Thoracic aorta (tissue), 2 donors: Measurements from ENCODE around the gene DUSP7. TPM values are rescaled to one million over a fixed set of nuclear protein-coding genes. Genes with fewer than 3 reads are reported as not detected.
A peak's percentile ranks its signal among the peaks of the same experiment; 100 is the strongest.

ENCODE experiments used
- ATAC-seq: fragments of 150-250 bp; one replicate; pipeline ENCODE4 v1.8.0; 2017; ENCODE audit warnings: low read depth; ENCODE audit not compliant: insufficient number of reproducible peaks, low FRiP score
- DNase-seq: peaks from one replicate; pipeline ENCODE4 v3.0.0-alpha.2; 2020; ENCODE audit warnings: low spot score
- H3K27ac ChIP-seq, 2 donors: fragments of 200-600 bp; sonication (generic); 1 replicate in 1 of 2; 2 replicates in 1 of 2; pipeline ENCODE4 v1.5.1; 2016; ENCODE audit warnings: mild to moderate bottlenecking in 2 of 2, moderate library complexity in 2 of 2
- H3K27me3 ChIP-seq: fragments of 200-600 bp; sonication (generic); replicated peaks from 2 replicates; pipeline ENCODE4 v1.6.0; 2016; ENCODE audit warnings: mild to moderate bottlenecking; ENCODE audit not compliant: insufficient read depth
- H3K36me3 ChIP-seq: fragments of 200-600 bp; sonication (generic); one replicate; pipeline ENCODE4 v1.5.1; 2016
- H3K4me1 ChIP-seq, 2 donors: fragments of 200-600 bp; sonication (generic); 1 replicate in 1 of 2; 2 replicates in 1 of 2; pipeline versions ENCODE4 v1.5.1 to v1.6.0; 2016; ENCODE audit warnings: low read depth in 2 of 2, mild to moderate bottlenecking in 1 of 2; ENCODE audit not compliant: control insufficient read depth in 1 of 2
- H3K4me3 ChIP-seq: fragments of 200-600 bp; sonication (generic); 2 replicates; pipeline ENCODE4 v1.5.1; 2016; ENCODE audit warnings: mild to moderate bottlenecking
- H3K9me3 ChIP-seq: fragments of 200-600 bp; sonication (generic); 2 replicates; pipeline ENCODE4 v1.5.1; 2016
- total RNA-seq, 2 donors: library from RNA; depleted of rRNA; stranded (reverse); fragments of >200 nt; gene quantifications; one replicate each; pipeline versions ENCODE4 v1.1.0 to v1.2.3, GENCODE V29; 2016
- TF ChIP-seq, protein P1 (sequence below): fragments of 200-600 bp; sonication (generic); IDR thresholded peaks from one replicate; pipeline ENCODE4 v1.5.1; 2019; ENCODE audit warnings: antibody characterized with exemption

The DUSP7 gene
- total RNA-seq, 2 donors from 2014 or later, result 41.1 to 42.2 TPM

DNA sequence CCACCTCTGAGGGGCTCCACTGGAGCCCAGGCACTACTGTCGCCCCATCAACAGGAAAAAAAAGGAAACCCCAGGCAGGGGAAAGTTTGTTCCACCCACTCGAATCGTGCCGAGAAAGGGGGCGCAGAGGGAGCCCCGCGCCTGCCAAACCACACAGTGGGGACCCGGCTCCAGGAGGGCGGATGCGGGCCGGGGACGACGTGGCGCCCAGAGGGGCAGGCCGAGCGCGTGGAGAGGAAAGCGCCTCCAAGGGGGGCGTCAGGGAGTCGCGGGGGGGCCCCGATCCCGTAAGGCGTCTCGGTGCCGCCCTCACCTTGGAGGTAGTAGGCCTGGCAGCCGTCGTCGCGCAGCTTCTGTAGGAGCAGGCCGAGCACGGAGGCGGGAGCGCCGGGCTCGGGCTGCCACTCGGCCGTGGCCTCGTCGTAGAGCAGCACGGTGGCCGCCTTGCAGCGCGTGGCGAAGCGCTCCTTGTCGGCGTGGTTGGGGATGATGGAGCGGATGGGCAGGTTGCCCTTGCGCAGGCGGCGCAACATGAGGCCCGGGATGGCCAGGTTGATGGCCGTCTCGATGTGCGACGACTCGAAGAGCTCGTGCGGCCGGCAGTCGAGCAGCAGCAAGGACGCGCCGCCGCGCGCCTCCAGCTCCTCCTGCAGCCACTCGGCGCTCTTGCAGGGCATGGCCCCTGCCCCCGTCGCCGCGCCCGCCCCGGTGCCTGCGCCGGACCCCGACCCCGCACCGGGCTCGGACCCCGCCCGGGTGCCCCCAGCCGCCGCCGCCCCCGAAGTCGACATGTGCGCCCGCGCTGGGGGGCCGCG is 627 bp downstream of the DUSP7 start:
- Histone ChIP-seq H3K4me3 (peak overlapping the region; percentile 97), H3K27me3 (no peaks in the 10 kb centered on the region), H3K4me1 (peaks cover 34 to 50% of the 10 kb centered on the region in 2 donors), H3K9me3 (no peaks in the 10 kb centered on the region), H3K27ac (peak overlapping the region; percentile 82 to 97), H3K36me3 (peaks cover 25% of the 10 kb centered on the region)
- TF ChIP-seq, protein P1, sequence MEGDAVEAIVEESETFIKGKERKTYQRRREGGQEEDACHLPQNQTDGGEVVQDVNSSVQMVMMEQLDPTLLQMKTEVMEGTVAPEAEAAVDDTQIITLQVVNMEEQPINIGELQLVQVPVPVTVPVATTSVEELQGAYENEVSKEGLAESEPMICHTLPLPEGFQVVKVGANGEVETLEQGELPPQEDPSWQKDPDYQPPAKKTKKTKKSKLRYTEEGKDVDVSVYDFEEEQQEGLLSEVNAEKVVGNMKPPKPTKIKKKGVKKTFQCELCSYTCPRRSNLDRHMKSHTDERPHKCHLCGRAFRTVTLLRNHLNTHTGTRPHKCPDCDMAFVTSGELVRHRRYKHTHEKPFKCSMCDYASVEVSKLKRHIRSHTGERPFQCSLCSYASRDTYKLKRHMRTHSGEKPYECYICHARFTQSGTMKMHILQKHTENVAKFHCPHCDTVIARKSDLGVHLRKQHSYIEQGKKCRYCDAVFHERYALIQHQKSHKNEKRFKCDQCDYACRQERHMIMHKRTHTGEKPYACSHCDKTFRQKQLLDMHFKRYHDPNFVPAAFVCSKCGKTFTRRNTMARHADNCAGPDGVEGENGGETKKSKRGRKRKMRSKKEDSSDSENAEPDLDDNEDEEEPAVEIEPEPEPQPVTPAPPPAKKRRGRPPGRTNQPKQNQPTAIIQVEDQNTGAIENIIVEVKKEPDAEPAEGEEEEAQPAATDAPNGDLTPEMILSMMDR, result no peak
- no peak for DNase-seq
- ATAC-seq, result no peak

DNA sequence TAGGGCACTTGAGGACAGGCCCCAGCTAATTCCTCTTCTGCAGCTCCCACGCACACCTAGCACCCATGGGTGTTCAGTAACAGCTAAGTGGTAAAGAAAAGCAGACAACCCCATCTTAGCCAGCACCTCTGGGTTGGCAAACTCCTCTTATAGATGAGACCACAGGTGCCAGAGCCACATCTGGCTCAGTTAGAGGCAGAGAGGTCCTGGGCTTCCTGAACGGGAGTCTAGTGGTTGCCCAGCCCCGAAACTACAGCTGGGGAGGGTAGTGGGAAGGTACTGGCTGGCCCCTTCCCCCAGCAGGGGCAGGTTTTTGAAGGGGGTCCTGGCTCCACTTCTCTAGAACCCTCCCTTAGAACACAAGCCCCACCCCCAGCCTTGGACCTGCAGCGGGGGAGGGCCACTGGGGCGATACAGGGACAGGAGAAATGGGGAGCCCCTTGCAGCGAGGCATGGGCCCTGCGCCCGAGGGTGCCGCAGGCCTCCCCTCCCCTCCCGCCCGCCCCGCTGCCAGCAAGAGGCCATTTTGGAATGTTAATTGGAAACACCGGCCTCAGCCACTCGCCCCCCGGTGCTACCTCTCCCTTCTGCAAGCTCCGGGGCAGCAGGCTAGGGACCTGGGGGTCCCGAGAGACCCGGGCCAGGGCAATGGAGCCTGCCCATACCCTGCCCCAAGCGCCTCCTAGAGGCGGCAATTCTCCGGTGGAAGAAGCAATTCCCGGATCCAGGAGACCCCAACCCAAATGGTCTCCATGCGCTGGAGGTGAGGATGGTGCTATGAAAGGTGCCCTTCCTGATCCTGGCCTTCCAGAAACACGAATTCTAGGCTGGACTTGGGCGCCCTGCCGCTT is 1.5 kb downstream of the DUSP7 start:
- Histone ChIP-seq H3K36me3 (peaks cover 33% of the 10 kb centered on the region), H3K4me3 (peak overlapping the region; percentile 97), H3K27me3 (no peaks in the 10 kb centered on the region), H3K9me3 (no peaks in the 10 kb centered on the region), H3K27ac (peak overlapping the region; percentile 82 to 97), H3K4me1 (peaks cover 37 to 58% of the 10 kb centered on the region in 2 donors)
- DNase-seq, result no peak
- no peak for ATAC-seq
- TF ChIP-seq, protein P1, result peak; percentile 5

DNA sequence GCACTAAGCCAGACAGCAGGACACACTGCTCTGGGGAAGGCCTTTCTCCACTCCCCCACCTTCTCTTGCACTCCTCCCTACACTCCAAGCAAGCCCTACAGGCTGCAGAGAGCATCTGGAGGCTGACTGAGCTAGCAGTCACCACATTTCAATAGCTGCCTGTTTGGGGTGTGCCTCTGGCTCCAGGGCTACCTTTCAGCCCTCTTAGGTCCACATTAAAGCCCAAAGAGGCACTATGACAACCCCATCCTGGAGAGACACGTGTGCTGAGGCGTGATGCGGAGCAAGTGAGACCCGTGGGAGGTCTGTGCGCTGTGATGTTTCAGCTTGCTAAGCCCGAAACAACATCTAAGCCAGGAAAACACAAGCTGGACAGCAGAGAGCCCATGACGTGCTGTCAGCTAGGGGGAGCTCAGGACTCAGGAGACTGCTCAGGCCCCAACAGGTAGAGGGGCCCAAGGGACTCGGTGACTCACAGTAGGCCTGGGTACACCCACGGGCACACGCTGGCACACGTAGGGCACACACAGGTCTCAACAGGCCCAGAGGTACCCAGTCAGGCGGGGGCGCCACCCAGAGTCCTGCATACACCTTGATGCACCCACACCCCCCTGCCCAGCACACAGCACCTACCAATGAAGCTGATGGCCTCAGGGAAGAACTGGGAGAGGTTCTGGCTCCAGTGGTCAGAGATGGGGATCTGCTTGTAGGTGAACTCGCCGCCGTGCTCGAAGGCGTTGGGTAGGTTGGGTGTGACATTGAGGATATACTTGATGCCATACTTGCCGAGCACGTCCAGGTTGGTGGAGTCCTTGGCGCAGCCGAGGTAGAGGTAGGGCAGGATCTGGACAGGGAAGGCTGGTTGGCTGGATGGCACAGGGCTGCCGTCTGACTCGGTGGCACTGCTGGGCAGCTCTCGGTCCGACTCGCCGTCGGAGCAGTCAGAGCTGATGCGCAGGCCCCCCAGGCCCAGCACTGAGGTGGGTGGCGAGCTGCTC is 2.8 kb downstream of the DUSP7 start:
- TF ChIP-seq, protein P1, result no peak
- no peak for DNase-seq
- Histone ChIP-seq H3K27ac (peak overlapping the region; percentile 82 to 97), H3K4me3 (peak overlapping the region; percentile 97), H3K36me3 (peaks cover 35% of the 10 kb centered on the region), H3K9me3 (no peaks in the 10 kb centered on the region), H3K4me1 (peaks cover 39 to 71% of the 10 kb centered on the region in 2 donors), H3K27me3 (no peaks in the 10 kb centered on the region)
- ATAC-seq, result no peak

DNA sequence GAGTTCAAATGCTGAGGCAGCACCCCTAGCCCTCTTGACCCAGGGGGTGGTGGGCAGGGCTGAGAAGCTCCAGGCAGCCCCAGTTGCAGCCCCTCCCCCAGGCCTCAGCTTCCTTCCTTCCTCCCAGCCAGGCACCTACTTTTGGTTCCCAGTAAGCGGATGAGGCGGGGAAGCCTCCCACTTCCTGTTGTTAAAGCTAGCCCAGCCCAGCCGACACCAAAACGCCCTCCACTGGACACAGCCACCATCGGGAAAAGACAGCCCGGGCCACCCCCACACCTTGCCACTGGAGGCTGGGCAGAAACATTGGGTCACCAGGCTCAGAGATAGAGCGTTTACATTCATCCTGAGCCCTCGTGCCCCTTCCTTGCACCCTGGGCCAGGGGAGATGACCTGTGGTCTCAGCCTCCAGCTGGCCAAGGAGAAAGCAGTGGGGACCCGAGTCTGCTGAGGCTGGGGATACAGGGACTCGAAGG is 3.5 kb downstream of the DUSP7 start:
- Histone ChIP-seq H3K4me3 (peak overlapping the region; percentile 97), H3K36me3 (peaks cover 35% of the 10 kb centered on the region), H3K9me3 (no peaks in the 10 kb centered on the region), H3K27ac (peak overlapping the region; percentile 82 to 97), H3K27me3 (no peaks in the 10 kb centered on the region), H3K4me1 (peaks cover 43 to 76% of the 10 kb centered on the region in 2 donors)
- TF ChIP-seq, protein P1, result peak; percentile 50
- DNase-seq, result peak; percentile 78
- ATAC-seq, result no peak
